B cell (primary cell): ENCODE results near the gene TRDN.

Source experiments
- EZH2 ChIP-seq: IDR thresholded peaks from 2 replicates; pipeline ENCODE4 v1.6.1; 2012; ENCODE audit warnings: borderline replicate concordance, low read depth, mild to moderate bottlenecking, moderate library complexity, low read length; ENCODE audit not compliant: insufficient read depth, poor library complexity, severe bottlenecking
- TF ChIP-seq, protein P1 (sequence below): fragments of 200-600 bp; IDR thresholded peaks from one replicate; pipeline ENCODE4 v1.8.0; 2022; ENCODE audit warnings: antibody characterized with exemption, mild to moderate bottlenecking

DNA sequence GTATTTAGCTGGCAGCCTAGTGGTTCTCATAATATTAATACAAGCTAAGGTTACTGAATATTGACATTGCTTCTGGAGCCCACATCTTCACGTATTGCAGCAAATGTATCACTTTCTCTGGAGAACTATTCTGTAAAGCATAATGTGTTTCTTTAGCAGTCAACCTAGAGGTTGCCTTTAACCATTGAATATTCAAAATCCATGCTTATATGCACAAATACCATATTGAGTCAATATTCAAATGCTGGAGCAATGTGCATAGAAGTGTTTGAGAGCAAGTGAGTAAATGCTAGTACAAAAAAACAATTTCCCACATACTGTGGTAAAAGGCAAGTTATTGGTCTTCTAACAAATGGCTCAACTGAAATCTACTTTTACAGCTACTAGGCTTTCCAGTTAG lies 231.8 kb downstream of the TRDN start:
- TF ChIP-seq, protein P1, sequence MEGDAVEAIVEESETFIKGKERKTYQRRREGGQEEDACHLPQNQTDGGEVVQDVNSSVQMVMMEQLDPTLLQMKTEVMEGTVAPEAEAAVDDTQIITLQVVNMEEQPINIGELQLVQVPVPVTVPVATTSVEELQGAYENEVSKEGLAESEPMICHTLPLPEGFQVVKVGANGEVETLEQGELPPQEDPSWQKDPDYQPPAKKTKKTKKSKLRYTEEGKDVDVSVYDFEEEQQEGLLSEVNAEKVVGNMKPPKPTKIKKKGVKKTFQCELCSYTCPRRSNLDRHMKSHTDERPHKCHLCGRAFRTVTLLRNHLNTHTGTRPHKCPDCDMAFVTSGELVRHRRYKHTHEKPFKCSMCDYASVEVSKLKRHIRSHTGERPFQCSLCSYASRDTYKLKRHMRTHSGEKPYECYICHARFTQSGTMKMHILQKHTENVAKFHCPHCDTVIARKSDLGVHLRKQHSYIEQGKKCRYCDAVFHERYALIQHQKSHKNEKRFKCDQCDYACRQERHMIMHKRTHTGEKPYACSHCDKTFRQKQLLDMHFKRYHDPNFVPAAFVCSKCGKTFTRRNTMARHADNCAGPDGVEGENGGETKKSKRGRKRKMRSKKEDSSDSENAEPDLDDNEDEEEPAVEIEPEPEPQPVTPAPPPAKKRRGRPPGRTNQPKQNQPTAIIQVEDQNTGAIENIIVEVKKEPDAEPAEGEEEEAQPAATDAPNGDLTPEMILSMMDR: no peak
- TF ChIP-seq EZH2: no peak
